HepG2 (cell line): Measurements from ENCODE around the gene GOT1. TPM values are rescaled to one million over a fixed set of nuclear protein-coding genes. Genes with fewer than 3 reads are reported as not detected.

Experiments used
- EHMT2 ChIP-seq: fragments of 200-600 bp; sonication (generic); IDR thresholded peaks from 2 replicates; pipeline ENCODE4 v1.7.0; 2017; ENCODE audit warnings: antibody characterized with exemption, low read depth, low read length, borderline replicate concordance
- ELF3 ChIP-seq: IDR thresholded peaks from 2 replicates; pipeline ENCODE4 v1.6.1; 2016; ENCODE audit warnings: missing genetic modification reagents, missing compliant biosample characterization
- FOXJ3 ChIP-seq: sonication (generic); formaldehyde crosslinking; IDR thresholded peaks from 2 replicates; pipeline ENCODE4 v1.4.0; 2020; ENCODE audit warnings: missing genetic modification reagents, mild to moderate bottlenecking, borderline replicate concordance
- IRF2 ChIP-seq: IDR thresholded peaks from 2 replicates; pipeline ENCODE4 v1.6.1; 2018; ENCODE audit warnings: missing genetic modification reagents, missing compliant biosample characterization
- MED1 ChIP-seq: sonication (generic); formaldehyde crosslinking; IDR thresholded peaks from 2 replicates; pipeline ENCODE4 v1.4.0; 2020; ENCODE audit warnings: missing genetic modification reagents
- NAIF1 ChIP-seq: sonication (generic); formaldehyde crosslinking; IDR thresholded peaks from 2 replicates; pipeline ENCODE4 v1.5.0; 2020; ENCODE audit warnings: mild to moderate bottlenecking, missing genetic modification reagents, borderline replicate concordance
- NR2F2 ChIP-seq: IDR thresholded peaks from 2 replicates; pipeline ENCODE4 v1.6.1; 2012; ENCODE audit warnings: low read depth, inconsistent platforms, borderline replicate concordance
- PATZ1 ChIP-seq: sonication (generic); formaldehyde crosslinking; IDR thresholded peaks from 2 replicates; pipeline ENCODE4 v1.4.0; 2020; ENCODE audit warnings: missing genetic modification reagents
- PRPF4 ChIP-seq: fragments of 200-400 bp; formaldehyde crosslinking; IDR thresholded peaks from 2 replicates; pipeline ENCODE4 v1.6.1; 2016; ENCODE audit warnings: low read length, low read depth; ENCODE audit not compliant: poor library complexity, severe bottlenecking
- RFX5 ChIP-seq: IDR thresholded peaks from 2 replicates; pipeline ENCODE4 v1.6.1; 2011; ENCODE audit warnings: low read depth, low read length, improper control_type of control experiment
- SAFB2 ChIP-seq: sonication (generic); formaldehyde crosslinking; IDR thresholded peaks from 2 replicates; pipeline ENCODE4 v1.5.1; 2020; ENCODE audit warnings: missing genetic modification reagents, low read depth, mild to moderate bottlenecking, borderline replicate concordance
- TERF1 ChIP-seq: sonication (generic); formaldehyde crosslinking; IDR thresholded peaks from 2 replicates; pipeline ENCODE4 v1.8.0; 2022; ENCODE audit warnings: mild to moderate bottlenecking, missing genetic modification reagents, moderate library complexity
- ZNF275 ChIP-seq: sonication (generic); formaldehyde crosslinking; IDR thresholded peaks from 2 replicates; pipeline ENCODE4 v1.8.0; 2022; ENCODE audit warnings: missing genetic modification reagents, mild to moderate bottlenecking, inconsistent platforms, borderline replicate concordance
- ZNF281 ChIP-seq: sonication (generic); formaldehyde crosslinking; IDR thresholded peaks from 2 replicates; pipeline ENCODE4 v1.4.0; 2020; ENCODE audit warnings: missing genetic modification reagents, borderline replicate concordance
- ZNF607 ChIP-seq: sonication (generic); formaldehyde crosslinking; IDR thresholded peaks from 2 replicates; pipeline ENCODE4 v1.5.1; 2020; ENCODE audit warnings: missing genetic modification reagents, mild to moderate bottlenecking, borderline replicate concordance
- ZNF639 ChIP-seq: conservative IDR thresholded peaks from 2 replicates; pipeline ENCODE4 v1.6.1; 2018; ENCODE audit warnings: missing genetic modification reagents
- ZUFSP ChIP-seq: sonication (generic); formaldehyde crosslinking; IDR thresholded peaks from 2 replicates; pipeline ENCODE4 v1.9.0; 2021; ENCODE audit warnings: missing genetic modification reagents, mild to moderate bottlenecking, borderline replicate concordance
- polyA plus RNA-seq, 8 experiments: library from polyadenylated mRNA; depleted of rRNA in 3 of 8; stranded (reverse) in 7 of 8; unstranded in 1 of 8; fragments of >200 nt; fragmentation: Illumina TruSeq in 4 of 8; extraction: Trizol in 4 of 8; gene quantifications; 2 replicates each; pipeline versions ENCODE4 v1.2.1 to v1.2.3, GENCODE V29; 2011 to 2016; ENCODE audit warnings: low read depth in 4 of 8, missing spikeins in 1 of 8, mixed read lengths in 1 of 8; ENCODE audit not compliant: insufficient read depth in 1 of 8
- total RNA-seq, 5 experiments: library from RNA; depleted of rRNA; stranded (reverse); fragments of >200 nt; fragmentation: Illumina TruSeq; extraction: Trizol; gene quantifications; 2 replicates each; pipeline ENCODE4 v1.2.3, GENCODE V29; 2016; ENCODE audit warnings: low read depth in 1 of 5

Gene GOT1
- total and polyA plus RNA-seq, 2 of the 13 experiments (the other 11 are each of a cell fraction or from before 2014, with no cell fraction given): 81.2 to 102 TPM

- TF ChIP-seq ZUFSP (CRISPR knock-in tag): no peak
- peak; percentile 43; the same call in 1 of the 2 replicates for TF ChIP-seq ELF3 (CRISPR knock-in tag)
- TF ChIP-seq MED1 (CRISPR knock-in tag): peak; percentile 50
- TF ChIP-seq ZNF639 (CRISPR knock-in tag): 0 out of 2 replicates have a peak, but pooled peaks have one; percentile 30
- 0 out of 2 replicates have a peak, but pooled peaks have one; percentile 37 for TF ChIP-seq ZNF275 (CRISPR knock-in tag)
- no peak for TF ChIP-seq NAIF1 (CRISPR knock-in tag)
- no peak for TF ChIP-seq PRPF4
- TF ChIP-seq ZNF607: no peak
- TF ChIP-seq TERF1 (CRISPR knock-in tag): no peak
- TF ChIP-seq EHMT2: no peak
- no peak for TF ChIP-seq SAFB2 (CRISPR knock-in tag)
- TF ChIP-seq FOXJ3: peak; percentile 52; the same call in 1 of the 2 replicates
- peak; percentile 69 for TF ChIP-seq NR2F2
- TF ChIP-seq PATZ1 (CRISPR knock-in tag): peak; percentile 70
- TF ChIP-seq ZNF281 (CRISPR knock-in tag): peak; percentile 74; the same call in 1 of the 2 replicates
- TF ChIP-seq RFX5: no peak
- no peak for TF ChIP-seq IRF2 (CRISPR knock-in tag)
Measured at GRCh38 chr10:99450624-99451498, 20.4 kb upstream of the GOT1 start (continued).
